ENCODE measurements around the gene MRPL50. TPM values are rescaled to one million over a fixed set of nuclear protein-coding genes. Genes with fewer than 3 reads are reported as not detected.
A peak's percentile ranks its signal among the peaks of the same experiment; 100 is the strongest.

MRPL50 gene
- total RNA-seq, result 9.5 to 11.0 TPM (median 10.2 TPM) in 3 replicates

GRCh38 chr9:101398068-101398929, at the start of gene MRPL50, which contains the start of gene ZNF189:
Gene MRPL50 (minus strand): TSS chr9:101398618. CDS start chr9:101398592, 26 bp downstream.
Gene ZNF189 (plus strand): TSS chr9:101398851. CDS start chr9:101399157, 306 bp downstream.
- H3K4me1 Mint-ChIP-seq, result peaks cover 33% of the 10 kb centered on the region
- no peaks in the 10 kb centered on the region for H3K27me3 Mint-ChIP-seq (ENCODE audit: low read depth)
- peak within 1 kb of the TSS; percentile 96 for H3K4me3 Mint-ChIP-seq
- H3K27ac Mint-ChIP-seq, result peak within 1 kb of the TSS; percentile 99
- H3K36me3 Mint-ChIP-seq, result peaks cover 65% of the 10 kb centered on the region
- TF ChIP-seq CTCF (IDR thresholded peaks at IDR 0.05; ENCODE audit: unreplicated experiment), result no peak
- H3K9me3 Mint-ChIP-seq, result peaks cover 49% of the 10 kb centered on the region
- DNase-seq (ENCODE audit: low spot score in 2 of 2, unreplicated experiment in 2 of 2), result peak; percentile 87 to 93

- no peak for DNase-seq (ENCODE audit: low spot score in 2 of 2, unreplicated experiment in 2 of 2)
- H3K36me3 Mint-ChIP-seq, result no peaks in the 10 kb centered on the region
- H3K27me3 Mint-ChIP-seq (ENCODE audit: low read depth), result peaks cover 31% of the 10 kb centered on the region
- H3K9me3 Mint-ChIP-seq, result peaks cover 3% of the 10 kb centered on the region
- no peak for TF ChIP-seq CTCF (IDR thresholded peaks at IDR 0.05; ENCODE audit: unreplicated experiment)
- no peak overlapping the region for H3K4me3 Mint-ChIP-seq
- no peak overlapping the region for H3K27ac Mint-ChIP-seq
- peaks cover 1% of the 10 kb centered on the region for H3K4me1 Mint-ChIP-seq
Observed at GRCh38 chr9:101446732-101447131, 48.3 kb upstream of the MRPL50 start.

DNA sequence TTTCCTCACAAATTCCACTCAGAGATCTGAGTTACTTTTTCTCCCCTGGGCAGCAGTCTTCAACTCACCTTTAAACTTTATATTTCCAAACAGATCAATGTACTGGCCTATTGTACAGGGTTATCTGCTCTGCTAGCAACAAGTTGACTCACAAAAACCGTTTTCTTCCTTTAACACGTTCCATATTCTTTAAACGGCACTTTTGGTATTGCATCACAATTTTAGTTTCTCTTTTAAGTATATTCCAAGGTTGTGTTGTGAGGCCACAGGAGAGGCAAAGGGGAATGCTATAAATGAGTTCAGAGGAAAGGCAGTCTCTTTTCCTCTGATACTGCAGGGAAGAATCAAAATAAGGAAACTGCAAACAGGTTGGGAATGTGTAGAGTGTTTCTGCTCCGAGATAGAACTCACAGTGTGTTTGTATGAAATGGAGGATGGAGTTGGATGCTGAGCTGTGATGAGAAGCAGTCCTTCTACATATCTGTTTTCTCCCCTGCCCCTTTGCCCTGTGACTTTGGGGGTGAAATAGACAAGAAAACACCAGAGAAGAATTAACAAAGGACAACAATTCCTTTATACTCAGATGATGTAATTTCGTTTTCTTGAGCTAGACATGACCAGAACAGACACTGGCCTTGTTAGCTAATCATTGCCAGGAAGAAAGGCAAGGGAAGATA, 47.1 kb upstream of the MRPL50 start:
- Mint-ChIP-seq H3K4me3 (no peak overlapping the region), H3K27me3 (ENCODE audit: low read depth) (peaks cover 27% of the 10 kb centered on the region), H3K27ac (no peak overlapping the region), H3K36me3 (no peaks in the 10 kb centered on the region), H3K4me1 (peaks cover 1% of the 10 kb centered on the region), H3K9me3 (no peaks in the 10 kb centered on the region)
- DNase-seq (ENCODE audit: low spot score in 2 of 2, unreplicated experiment in 2 of 2), result no peak
- TF ChIP-seq CTCF (IDR thresholded peaks at IDR 0.05; ENCODE audit: unreplicated experiment), result no peak

- TF ChIP-seq CTCF (IDR thresholded peaks at IDR 0.05; ENCODE audit: unreplicated experiment), result no peak
- Mint-ChIP-seq H3K9me3 (no peaks in the 10 kb centered on the region), H3K4me3 (no peak overlapping the region), H3K36me3 (no peaks in the 10 kb centered on the region), H3K27ac (no peak overlapping the region), H3K4me1 (no peaks in the 10 kb centered on the region), H3K27me3 (ENCODE audit: low read depth) (peaks cover 25% of the 10 kb centered on the region)
- DNase-seq (ENCODE audit: low spot score in 2 of 2, unreplicated experiment in 2 of 2), result no peak
Observed at GRCh38 chr9:101443364-101443771, 45.0 kb upstream of the MRPL50 start.

DNA sequence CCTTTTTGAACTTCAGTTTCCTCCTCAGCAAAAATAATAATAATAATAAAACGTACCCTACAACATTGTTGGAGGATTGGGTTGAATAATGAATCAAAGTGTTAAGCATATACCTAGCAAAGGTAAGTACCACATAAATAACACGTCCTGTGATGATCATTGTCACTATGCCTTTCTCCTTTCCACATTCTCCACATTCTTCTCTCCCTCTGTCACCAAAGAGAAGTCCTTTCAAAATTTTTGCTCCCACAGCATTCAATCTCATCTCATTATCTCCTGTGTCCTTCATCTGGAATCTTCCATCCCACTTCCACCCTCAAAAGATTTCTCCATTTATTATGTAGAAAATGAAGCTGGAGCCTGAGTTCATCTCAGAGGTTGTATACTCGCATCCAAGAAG, 44.3 kb upstream of the MRPL50 start:
- Mint-ChIP-seq H3K9me3 (no peaks in the 10 kb centered on the region), H3K27ac (no peak overlapping the region), H3K4me1 (peaks cover 2% of the 10 kb centered on the region), H3K27me3 (ENCODE audit: low read depth) (peaks cover 25% of the 10 kb centered on the region), H3K36me3 (no peaks in the 10 kb centered on the region), H3K4me3 (no peak overlapping the region)
- no peak for TF ChIP-seq CTCF (IDR thresholded peaks at IDR 0.05; ENCODE audit: unreplicated experiment)
- DNase-seq (ENCODE audit: low spot score in 2 of 2, unreplicated experiment in 2 of 2), result no peak

Data from mesothelial cell of epicardium (in vitro differentiated cells).